GM12872 (cell line): ENCODE measurements around the gene HERC4.

Source experiments
- TF ChIP-seq, protein P1 (sequence below): IDR thresholded peaks from 3 replicates; pipeline ENCODE4 v1.5.1; 2011; ENCODE audit warnings: low read depth, mild to moderate bottlenecking, low read length, moderate library complexity; ENCODE audit not compliant: insufficient read depth

Gene HERC4

DNA sequence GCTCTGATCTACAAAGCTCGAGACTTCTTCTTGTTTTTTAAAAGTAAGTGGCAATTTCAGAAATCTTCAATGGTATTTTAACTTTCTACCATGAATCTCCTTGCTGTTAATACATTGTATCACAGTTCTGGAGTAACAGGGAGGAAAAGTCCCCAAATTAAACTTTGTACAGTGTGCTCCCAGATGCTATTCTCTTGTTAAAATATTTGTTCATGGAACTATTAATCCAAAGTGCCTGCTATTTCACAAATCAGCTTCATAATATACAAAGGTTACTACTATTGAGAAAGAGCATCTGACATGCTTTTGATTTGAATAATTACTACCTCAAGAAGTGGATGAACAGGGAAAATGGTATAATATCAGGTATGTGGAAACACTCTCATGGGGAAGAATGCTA lies 154.0 kb downstream of the HERC4 start:
- TF ChIP-seq, protein P1, sequence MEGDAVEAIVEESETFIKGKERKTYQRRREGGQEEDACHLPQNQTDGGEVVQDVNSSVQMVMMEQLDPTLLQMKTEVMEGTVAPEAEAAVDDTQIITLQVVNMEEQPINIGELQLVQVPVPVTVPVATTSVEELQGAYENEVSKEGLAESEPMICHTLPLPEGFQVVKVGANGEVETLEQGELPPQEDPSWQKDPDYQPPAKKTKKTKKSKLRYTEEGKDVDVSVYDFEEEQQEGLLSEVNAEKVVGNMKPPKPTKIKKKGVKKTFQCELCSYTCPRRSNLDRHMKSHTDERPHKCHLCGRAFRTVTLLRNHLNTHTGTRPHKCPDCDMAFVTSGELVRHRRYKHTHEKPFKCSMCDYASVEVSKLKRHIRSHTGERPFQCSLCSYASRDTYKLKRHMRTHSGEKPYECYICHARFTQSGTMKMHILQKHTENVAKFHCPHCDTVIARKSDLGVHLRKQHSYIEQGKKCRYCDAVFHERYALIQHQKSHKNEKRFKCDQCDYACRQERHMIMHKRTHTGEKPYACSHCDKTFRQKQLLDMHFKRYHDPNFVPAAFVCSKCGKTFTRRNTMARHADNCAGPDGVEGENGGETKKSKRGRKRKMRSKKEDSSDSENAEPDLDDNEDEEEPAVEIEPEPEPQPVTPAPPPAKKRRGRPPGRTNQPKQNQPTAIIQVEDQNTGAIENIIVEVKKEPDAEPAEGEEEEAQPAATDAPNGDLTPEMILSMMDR, result no peak

DNA sequence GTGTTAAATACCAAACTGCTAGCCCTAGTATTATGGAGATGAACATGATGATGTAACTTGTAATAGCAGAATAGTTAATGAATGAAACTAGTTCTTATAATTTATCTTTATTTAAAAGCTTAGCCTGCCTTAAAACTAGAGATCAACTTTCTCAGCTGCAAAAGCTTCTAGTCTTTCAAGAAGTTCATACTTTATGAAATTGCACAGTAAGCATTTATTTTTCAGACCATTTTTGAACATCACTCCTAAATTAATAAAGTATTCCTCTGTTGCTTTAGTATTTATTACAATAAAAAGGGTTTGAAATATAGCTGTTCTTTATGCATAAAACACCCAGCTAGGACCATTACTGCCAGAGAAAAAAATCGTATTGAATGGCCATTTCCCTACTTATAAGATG lies 157.4 kb downstream of the HERC4 start:
- TF ChIP-seq, protein P1, result no peak

DNA sequence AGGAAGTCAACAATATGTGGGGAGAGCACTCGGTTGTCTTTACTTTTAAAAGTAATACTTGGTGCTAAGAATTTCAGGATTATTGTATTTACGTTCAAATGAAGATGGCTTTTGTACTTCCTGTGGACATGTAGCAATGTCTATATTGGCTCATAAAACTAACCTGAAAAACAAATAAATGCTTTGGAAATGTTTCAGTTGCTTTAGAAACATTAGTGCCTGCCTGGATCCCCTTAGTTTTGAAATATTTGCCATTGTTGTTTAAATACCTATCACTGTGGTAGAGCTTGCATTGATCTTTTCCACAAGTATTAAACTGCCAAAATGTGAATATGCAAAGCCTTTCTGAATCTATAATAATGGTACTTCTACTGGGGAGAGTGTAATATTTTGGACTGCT lies 157.9 kb downstream of the HERC4 start:
- TF ChIP-seq, protein P1, result no peak

DNA sequence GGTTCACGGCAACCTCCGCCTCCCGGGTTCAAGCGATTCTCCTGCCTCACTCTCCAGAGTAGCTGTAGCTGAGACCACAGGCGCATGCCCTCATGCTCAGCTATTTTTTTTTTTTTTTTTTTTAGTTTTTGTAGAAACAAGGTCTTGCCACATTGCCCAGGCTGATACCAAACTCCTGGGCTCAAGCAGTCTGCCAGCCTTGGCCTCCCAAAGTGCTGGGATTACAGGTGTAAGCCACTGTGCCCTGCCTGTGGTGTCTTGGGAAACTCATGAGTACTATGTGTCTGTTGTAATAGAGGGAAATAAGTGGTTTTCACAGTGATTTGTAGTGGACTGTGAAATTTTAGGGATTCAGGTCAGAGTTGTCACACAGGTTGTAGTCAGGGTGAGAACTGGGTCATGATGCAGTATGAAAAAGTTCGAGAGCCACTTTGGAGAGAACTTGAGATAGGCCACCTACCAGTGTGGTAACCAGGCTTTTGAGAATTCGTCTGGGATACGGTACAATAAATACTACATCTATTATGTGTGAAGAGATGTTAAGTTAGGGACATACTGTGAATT lies 160.2 kb downstream of the HERC4 start:
- TF ChIP-seq, protein P1, result no peak

DNA sequence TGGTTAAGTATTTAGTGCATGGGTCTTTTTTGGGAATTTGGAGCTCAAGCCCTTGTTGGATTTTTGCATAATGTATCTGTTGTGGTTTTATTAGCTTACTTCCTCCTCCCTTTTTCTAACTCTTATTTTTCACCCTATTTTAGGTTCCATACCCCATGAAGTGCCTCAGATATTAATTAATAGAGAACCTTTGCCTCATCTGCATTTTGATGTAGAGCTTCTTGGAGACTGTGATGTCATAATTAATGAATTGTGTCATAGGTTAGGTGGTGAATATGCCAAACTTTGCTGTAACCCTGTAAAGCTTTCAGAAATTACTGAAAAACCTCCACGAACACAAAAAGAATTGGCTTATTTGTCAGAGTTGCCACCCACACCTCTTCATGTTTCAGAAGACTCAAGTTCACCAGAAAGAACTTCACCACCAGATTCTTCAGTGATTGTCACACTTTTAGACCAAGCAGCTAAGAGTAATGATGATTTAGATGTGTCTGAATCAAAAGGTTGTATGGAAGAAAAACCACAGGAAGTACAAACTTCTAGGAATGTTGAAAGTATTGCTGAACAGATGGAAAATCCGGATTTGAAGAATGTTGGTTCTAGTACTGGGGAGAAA lies 162.6 kb downstream of the HERC4 start:
- TF ChIP-seq, protein P1, result no peak

DNA sequence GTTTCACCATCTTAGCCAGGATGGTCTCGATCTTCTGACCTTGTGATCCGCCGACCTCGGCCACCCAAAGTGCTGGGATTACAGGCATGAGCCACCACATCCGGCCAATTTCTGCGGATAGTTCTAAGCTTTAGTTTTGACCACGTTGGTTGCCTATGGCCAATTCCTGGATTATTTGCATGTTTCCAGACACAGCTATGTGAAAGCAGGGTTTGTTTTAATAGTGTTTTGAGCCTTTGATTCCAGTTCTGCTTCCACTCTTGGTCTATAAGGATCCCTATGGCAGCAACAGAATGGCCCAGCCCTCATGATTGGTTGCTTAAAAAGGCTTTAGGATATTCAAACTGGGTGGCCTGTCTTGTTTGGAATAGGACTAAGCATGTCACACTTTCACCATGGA lies 171.5 kb downstream of the HERC4 start:
- TF ChIP-seq, protein P1, result no peak

DNA sequence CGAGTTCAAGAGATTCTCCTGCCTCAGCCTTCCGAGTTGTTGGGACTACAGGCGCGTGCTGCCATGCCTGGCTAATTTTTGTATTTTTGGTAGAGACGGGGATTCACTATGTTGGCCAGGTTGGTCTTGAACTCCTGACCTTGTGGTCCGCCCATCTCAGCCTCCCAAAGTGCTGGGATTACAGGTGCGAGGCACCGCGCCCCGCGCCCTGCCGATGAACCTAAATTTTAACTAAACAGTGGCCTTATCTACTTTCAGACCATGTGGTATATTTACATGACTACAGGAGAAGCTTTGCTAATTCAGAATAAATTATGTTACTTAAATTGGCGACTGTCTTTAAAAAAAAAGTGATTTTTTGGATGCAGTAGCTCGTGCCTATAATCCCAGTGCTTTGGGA lies 181.4 kb downstream of the HERC4 start:
- TF ChIP-seq, protein P1, result no peak
